GM19239 (cell line): ENCODE data around the gene ECSCR.
"Not testable (repeated sequence)": the region's sequence is repeated elsewhere in the genome, so short reads cannot be mapped to it uniquely, and the experiment has no call there.

ENCODE experiments used
- DNase-seq: peaks from one replicate; pipeline ENCODE4 v3.0.0; 2011; ENCODE audit warnings: low spot score; ENCODE audit not compliant: insufficient read length
- FAIRE-seq: peaks from 2 replicates; lab custom pipeline; 2011; peaks lifted over from hg19 to GRCh38; lab: Jason Lieb, UNC

ECSCR gene

GRCh38 chr5:139451176-139451575 lies 11.4 kb downstream of the ECSCR start:
- FAIRE-seq = no peak

GRCh38 chr5:139446956-139447779 lies 15.4 kb downstream of the ECSCR start:
- DNase-seq = no peak
- peak; percentile 45 for FAIRE-seq

More at GRCh38 chr5:139451176-139451575, 11.4 kb downstream of the ECSCR start:
- no peak for DNase-seq

DNA sequence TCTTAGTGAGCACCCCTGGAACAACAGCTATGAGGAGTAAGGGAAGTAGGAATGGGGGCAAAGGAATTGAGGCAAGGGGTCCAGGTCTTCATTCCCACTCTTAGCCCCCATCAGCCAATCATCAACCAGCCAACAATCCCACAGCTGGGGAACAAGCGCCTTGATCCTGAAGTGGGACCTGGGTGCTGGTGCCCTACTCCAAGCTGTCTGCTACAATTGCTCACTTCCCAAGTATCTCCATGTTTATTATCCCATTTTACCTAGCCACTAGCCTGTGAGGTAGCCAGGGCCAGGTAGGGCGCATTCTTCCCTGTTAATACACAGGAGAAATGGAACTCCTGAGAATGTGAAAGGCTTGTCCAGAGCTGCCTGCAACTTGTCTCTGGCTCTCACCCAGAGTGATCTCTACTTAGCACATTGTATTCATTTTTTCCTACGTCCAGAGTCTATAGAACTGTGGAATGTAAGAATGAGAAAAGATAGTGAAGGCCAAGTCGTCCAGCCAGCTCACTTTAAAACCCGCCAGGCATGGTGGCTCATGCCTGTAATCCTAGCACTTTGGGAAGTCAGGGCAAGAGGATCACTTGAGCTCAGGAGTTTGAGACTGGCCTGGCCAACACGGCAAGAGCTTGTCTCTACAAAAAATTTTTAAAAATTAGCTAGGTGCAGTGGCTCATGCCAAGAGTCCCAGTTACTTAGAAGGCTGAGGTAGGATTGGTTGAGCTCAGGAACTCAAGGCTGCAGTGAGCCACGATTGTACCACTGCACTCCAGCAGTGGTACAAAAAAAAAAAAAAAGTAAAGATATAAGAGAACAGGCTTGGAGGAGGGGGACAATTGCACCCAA lies 17.0 kb downstream of the ECSCR start:
- DNase-seq (no peak), FAIRE-seq (no peak)

DNA sequence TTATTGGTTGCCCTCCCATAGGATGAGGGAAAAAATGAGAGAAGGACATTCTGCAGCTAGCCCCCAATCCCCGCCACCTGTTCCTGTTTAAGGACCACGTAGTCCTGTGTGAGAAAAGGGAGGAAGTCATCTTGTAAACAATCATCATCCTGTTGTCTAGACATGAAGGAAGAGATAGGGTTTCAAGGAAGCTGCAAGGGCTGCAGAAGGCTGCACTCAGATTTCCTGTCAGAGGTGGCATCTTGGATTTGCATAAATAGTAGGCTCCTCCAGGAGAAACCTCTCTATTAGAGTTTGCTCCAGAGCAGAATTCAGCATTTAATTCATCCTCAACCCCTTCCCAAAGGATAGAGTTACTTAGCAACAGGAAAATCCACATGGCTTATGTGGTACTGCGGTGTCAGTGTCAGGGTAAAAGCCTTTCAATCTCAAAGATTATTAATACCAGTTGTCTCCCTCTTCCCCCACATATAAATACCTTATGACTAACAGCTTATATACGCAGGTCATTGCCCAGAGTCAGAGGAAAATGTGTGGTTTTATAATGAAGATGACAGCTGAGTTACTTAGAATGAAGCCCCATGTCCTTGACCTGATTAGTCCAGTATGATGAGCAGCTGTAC lies 18.6 kb downstream of the ECSCR start:
- FAIRE-seq (no peak), DNase-seq (no peak)

- not testable (repeated sequence) for FAIRE-seq, DNase-seq
Observed at GRCh38 chr5:139440416-139440815, 22.1 kb downstream of the ECSCR start.

- DNase-seq (peak; percentile 76), FAIRE-seq (peak; percentile 82)
Observed at GRCh38 chr5:139439013-139439903, 23.3 kb downstream of the ECSCR start, which contains the start of gene DNAJC18. Gene DNAJC18 (minus strand): TSS chr5:139439525. CDS start chr5:139439445, 80 bp downstream.

DNA sequence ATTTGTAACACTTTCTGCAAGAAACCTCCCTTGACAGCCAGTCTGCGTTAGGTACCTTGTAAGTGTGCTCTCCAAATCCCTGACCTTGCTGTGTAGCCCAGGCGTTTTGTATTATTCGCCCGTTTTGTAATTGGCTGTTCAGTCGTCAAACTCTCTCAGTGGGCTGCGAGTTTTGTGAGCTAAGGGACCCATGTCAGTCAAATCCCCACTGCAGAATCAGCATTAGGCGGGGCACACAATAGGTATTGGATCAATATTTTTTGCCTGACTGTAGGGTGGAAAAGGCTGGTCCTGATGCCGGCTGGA lies 23.9 kb downstream of the ECSCR start:
- no peak for DNase-seq

GRCh38 chr5:139435676-139436075 lies 26.9 kb downstream of the ECSCR start:
- FAIRE-seq (no peak), DNase-seq (no peak)

More for the DNA sequence above, 23.9 kb downstream of the ECSCR start:
- peak; percentile 40 for FAIRE-seq

DNA sequence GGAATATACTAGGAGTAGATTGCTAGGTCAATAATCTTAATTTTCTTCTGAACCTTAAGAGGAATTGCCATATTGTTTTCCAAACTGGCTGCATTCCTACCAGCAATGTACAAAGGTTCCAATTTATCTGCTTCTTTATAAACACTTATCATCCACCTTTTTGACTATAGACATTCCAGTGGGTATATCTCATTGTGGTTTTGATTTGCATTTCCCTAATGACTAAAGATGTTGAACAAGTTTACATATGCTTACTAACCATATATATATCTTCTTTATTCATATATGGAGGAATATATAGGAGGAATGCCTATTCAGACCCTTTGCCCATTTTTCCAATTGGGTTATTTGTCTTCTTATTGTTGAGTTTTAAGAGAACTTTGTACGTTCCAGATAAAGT lies 30.8 kb downstream of the ECSCR start:
- FAIRE-seq = no peak
- no peak for DNase-seq

DNA sequence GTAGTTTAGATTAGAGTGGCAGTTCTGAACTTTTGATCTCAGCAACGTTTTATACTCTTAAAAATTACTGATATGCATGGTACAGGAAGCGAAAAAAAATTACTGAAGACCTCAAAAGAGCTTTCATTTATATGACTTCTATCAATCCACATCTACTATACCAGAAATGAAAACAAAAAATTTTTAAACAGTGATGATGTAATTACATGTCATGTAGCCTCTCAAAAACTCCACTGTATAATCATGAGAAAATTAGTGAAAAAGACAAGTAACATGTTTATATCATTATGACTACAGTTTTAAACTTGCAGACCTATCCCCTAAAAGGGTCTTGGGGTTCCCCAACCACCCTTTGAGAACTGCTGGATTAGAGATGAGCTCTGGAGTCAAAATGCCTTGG lies 32.5 kb downstream of the ECSCR start:
- FAIRE-seq (no peak), DNase-seq (no peak)

DNA sequence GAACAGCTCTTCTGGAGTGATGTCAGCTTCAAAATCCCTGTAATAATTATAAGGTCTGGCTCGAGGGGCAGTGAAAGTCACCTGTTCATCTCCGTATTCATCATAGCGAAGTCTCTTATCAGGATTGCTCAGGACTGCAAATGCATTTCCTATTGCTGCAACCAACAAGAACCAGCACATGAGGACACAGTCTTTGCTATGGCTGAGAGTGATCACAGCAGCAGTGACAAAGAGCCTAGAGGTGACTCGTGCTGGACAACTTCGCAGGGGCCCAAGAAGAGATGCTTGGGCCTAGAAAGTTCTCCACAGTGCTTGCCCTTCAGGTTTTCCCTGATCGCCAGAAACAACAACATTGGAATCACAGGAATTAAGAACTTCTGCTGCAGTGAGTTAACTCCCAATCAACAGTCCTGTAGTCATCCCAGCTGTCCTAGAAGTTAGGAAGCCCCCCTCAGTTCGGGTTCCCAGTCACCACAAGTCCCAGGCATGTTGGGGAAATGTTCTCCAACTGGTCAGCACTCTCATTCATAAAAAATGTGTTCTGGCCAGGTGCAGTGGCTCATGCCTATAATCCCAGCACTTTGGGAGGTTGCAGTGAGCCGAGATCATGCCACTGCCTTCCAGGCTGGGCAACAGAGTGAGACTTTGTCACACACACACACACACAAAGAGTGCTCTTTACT lies 36.2 kb downstream of the ECSCR start:
- FAIRE-seq (no peak), DNase-seq (no peak)

DNA sequence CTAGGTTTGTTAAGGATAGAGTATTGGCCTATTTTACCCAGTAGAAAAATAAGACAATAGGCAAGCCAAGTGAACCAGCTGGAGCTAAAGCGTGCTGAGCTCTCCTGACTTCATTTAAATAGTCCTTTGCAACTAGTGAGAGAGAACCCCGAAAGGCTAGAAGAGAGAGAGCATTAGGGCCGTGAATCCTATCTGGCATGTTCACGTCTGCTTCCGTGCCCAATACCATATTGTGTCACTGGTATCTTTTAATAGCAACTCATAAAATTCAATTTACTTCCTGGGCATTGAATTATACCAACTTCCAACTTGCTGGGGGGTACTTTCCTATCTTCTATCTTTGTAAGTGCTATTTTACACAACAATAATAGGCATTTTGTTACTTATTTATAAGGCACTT lies 37.0 kb downstream of the ECSCR start:
- FAIRE-seq = no peak

GRCh38 chr5:139422307-139422893 lies 40.1 kb downstream of the ECSCR start:
- DNase-seq (peak; percentile 63), FAIRE-seq (peak; percentile 91)

More for the DNA sequence above, 37.0 kb downstream of the ECSCR start:
- DNase-seq = no peak

DNA sequence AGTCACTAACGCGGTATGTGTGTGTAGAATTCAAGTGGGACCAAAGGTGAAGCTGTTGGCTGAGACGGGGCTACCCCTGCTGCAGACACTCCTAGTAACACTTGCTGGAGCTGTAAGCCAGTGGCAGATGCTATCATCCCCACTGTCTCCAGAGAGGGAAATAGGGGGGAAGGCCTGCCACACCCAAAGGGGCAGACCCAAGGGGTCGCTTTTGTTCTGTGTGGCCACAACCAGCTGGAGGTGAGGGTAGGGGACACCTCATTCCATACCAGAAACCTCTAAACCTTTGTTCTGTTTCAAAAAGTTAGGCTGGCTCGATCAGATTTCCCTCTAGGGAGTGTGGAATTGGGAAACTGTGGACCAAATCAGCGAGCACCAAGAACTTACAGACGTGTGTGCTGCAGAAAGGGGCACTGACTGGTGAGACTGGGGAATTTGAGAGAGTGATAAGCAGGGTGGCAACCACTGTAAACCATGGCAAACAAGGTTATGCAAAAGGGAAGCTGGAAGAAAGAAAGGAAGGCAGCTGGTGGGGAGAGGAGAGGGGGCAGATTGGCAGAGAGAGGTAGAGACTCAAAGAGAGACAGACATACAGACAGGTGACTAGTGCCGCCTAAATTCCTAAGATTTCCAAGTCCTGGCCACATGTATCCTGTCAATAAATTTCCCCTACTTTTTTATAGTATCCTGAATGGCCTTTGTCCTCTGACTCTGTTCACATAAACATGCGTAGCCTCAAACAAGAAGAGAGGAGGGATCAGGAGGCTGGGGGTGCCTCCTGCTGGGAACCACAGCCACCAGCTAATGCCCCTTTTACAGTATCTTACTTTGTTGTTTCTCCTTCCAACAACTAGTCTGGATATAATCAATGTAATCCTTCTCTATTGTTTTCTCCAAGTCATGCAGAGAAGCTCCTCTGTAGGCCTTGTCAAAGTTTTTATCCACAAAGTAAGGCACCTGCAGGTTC lies 43.0 kb downstream of the ECSCR start:
- DNase-seq (no peak), FAIRE-seq (no peak)

GRCh38 chr5:139418793-139419192 lies 43.8 kb downstream of the ECSCR start:
- FAIRE-seq = no peak
- no peak for DNase-seq

DNA sequence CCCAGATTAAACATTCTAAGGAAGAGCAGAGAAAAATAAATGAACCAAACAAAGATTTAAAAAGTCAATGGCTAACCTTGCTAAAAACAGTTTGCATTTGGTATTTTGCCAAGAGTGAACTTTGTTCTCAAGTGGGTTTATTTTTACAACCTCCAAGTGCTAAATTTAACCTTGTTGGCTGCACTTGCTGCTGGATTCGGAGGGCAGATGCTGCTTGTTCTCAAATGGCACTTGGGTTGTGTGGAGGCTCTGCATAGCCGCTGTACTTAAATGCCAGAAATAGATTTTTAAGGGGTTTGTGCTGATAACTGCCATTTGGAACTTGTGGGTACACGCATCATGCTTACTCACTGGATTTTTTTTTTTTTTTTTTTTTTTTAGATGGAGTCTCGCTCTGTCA lies 45.3 kb downstream of the ECSCR start:
- FAIRE-seq = no peak
- no peak for DNase-seq

GRCh38 chr5:139416651-139417050 lies 45.9 kb downstream of the ECSCR start:
- DNase-seq (no peak), FAIRE-seq (no peak)

- no peak for FAIRE-seq
- no peak for DNase-seq
Observed at GRCh38 chr5:139415869-139416268, 46.7 kb downstream of the ECSCR start.
